ENCODE data around the gene ARHGEF40. TPM values are rescaled to one million over a fixed set of nuclear protein-coding genes. Genes with fewer than 3 reads are reported as not detected.

Gene ARHGEF40
- total RNA-seq, 2 experiments from 2014 or later = 0.11 to 0.48 TPM

DNA sequence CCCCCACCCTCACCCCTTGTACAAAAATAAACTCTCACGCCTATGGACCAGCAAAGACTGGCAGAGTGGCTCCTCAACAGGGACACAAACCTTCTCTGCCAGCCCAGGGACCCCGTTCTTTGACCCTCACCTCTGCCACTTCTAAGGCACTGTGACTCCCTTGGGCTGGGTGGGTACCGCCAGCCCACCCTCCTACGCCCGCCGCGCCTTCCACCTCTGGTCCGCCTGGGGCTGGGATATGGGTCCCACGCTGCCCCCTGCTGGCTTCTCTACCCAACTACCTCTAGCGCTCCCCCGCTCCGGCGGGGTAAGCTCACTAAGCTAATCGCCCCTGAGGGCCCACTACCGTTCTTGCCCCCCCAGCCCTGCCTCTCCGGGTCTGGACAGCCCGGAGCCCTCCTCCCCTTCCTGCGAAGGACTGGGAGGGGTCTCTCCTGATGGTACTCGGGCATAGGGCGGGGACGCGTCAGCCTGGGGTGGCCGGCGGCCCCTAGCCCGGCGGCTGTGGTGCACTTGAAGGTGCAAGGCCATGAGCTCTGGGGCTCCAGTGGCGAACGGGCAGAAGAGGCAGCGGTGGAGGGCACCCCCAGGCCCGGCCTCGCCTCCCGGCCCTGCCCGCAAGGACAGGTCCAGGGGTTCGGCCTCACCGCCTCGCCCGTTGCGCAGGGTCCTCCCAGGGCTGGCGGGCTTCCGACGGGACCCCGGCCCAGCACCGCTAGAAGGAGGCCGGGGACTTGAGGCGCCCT is 20.3 kb downstream of the ARHGEF40 start:
- ChIA-PET POLR2A (no interaction called here), CTCF (interaction anchor here (0.8 to 3.9 kb wide), 8 partner anchors 14 to 468 kb away, joined by 3 to 35 read pairs (median 8); partner anchors contain the start of gene ARHGEF40)

DNA sequence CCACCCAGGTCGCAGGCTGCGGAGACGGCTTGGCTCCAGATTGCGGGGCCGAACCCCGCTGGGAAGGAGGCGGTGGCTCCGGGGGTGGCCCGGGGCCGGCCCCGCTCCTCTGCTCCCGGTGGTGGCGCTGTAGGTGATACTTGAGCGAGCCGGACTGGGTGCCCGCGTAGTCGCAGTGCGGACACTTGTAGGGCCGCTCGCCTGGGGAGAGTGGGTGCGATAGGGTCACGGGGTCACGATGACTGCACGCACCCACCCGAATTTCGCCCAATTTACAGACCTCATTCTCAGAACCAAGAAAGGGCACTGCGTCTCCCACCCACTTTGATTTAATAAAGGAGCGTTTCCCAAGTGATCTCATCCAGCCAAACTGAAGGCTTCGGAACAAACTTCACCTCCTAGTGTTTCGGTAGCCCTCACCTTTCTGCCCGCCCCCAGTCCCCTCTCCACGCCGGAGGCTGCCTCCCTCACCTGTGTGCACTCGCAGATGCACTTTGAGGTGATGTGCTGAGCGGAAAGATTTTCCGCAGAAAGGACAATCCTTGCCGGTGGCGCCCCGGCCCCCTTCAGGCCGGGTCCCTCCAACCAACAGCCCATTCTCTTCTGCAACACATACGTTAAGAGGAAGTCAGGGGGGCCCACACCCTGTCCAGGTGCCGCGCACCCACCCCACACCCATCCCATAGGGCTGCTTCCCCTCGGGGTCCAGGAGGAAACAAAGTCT is 21.0 kb downstream of the ARHGEF40 start:
- ChIA-PET CTCF (interaction anchor here (0.8 to 5.9 kb wide), 13 partner anchors 11 to 91 kb away, joined by 3 to 142 read pairs (median 14); partner anchors contain the start of genes ARHGEF40 and TMEM253), POLR2A (no interaction called here)

DNA sequence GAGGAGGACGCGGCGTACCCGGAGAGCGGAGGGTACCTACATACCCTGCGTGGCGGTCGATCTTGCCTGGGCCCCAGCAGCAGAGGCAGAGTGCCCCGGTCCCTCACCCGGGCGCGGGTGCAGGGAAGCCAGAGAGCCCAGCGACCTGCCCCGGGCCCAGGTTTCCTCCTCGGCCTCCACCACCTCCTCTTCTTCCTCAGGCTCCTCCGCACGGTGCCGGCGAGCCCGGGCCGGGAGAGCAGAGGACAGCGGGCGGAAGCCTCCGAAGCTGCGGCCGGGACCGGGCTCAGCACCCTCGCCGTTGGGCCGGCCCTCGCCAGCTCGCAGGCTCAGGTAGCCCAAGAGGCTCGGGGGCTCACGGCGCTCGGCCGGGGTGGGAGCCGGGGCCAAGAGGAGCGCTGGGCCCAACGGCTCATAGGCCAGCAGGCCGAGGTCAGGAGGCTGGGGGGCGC is 21.7 kb downstream of the ARHGEF40 start:
- CTCF ChIA-PET = interaction anchor here (0.9 to 5.9 kb wide), 27 partner anchors 9 to 120 kb away, joined by 3 to 142 read pairs (median 5); partner anchors contain the start of genes ARHGEF40 and TMEM253
- POLR2A ChIA-PET = no interaction called here

DNA sequence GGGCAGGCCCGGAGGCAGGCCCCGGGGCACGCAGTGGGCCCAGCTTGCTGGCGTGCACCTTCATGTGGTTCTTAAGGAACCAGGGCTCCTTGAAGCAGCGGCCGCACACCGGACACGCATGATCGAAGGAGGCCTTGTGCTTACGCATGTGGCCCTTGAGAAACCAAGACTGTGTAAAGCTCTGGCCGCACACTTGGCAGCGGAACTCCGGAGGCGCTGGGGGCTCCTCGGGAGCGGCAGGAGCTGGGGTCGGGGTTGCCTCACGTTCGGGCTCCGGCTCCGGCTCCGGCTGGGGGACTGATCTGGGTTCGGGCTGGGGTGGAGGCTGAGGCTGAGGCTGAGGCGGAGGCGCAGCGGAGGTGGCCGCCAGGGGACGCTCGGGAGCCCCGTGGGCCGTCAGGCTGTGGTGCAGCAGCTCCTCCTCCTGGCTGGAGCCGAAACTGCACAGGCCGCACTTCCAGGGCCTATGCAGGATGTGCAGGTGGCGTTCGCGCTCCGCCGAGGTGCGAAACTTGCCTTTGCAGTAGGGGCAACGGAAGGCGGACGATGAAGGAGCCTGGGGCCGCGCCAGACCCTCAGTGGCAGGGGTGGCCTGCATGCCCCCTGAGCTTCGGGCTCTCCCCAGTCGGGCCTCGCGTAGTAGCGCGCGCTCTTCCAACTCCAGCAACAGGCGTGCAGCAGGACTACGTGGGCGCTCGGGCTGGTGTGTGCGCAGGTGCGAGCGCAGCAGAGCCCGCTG is 22.3 kb downstream of the ARHGEF40 start:
- ChIA-PET POLR2A (no interaction called here), CTCF (interaction anchor here (0.9 to 5.9 kb wide), 29 partner anchors 10 to 120 kb away, joined by 3 to 142 read pairs (median 5); partner anchors contain the start of genes ARHGEF40 and TMEM253)

DNA sequence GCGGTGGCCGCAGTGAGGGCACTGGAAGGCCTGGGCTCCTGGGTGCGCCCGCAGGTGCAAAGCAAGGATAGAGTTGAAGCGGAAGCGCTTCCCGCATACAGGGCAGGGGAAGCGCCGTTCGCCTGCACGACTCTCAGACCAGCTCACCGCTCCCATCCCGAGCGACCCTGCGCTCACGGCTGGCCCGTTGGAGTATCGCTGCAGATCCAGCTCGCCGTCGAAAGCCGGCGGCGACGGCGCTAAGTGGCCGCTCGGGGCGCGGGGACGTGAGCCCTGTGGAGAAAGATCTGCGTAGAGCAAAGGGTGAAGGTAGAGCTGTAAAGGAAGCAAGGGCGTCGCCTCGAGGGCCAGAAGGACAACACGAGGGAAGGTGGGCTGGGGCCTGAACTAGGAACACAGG is 22.9 kb downstream of the ARHGEF40 start:
- CTCF ChIA-PET = interaction anchor here (0.9 to 5.9 kb wide), 27 partner anchors 10 to 121 kb away, joined by 3 to 142 read pairs (median 5); partner anchors contain the start of genes ARHGEF40 and TMEM253
- POLR2A ChIA-PET = no interaction called here

DNA sequence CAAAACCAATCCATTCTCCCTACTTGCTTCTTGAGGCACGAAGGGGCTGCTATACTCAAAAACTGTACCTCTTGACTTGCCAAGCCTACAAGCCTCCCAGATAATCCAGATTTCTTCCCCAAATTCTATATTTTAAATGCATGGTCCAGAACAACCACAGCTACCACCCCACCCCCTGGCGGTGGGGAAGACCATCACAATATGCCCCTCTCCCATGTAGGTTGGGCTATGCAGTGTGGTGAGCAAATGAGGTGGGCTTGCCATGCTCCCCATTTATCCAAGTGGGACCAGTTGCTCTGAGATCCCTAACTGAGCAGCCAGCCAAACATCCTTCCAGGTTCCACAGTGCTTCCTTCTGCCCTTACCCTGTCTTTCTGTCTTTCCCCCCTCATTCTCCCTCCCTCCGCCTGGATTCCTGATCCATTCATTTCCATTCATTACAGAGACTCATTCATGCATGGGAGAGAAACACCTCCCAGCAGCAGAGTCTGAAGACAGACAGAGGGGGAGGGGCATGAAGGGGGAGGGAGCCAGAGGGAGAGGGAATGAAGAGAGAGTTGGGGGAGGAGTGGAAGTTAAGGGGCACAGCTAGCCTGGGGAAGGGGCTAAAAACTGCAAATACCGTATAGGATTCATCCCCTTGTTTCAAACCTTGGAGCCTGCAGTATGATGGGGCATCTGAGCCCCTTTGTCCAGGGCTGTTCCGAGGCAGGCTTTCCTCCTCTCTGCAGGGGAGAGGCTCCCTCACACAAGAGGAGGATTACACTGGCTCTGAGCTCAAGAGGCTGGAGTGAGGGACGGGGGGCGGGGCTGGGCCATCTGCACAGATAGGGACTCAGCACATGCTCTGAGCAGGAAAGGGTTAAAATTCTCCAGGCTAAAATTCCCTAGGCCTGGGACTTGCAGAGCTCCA is 23.9 kb downstream of the ARHGEF40 start:
- ChIA-PET CTCF (interaction anchor here (0.6 to 5.9 kb wide), 18 partner anchors 10 to 438 kb away, joined by 3 to 142 read pairs (median 10); partner anchors contain the start of genes ARHGEF40 and TMEM253), POLR2A (no interaction called here)

DNA sequence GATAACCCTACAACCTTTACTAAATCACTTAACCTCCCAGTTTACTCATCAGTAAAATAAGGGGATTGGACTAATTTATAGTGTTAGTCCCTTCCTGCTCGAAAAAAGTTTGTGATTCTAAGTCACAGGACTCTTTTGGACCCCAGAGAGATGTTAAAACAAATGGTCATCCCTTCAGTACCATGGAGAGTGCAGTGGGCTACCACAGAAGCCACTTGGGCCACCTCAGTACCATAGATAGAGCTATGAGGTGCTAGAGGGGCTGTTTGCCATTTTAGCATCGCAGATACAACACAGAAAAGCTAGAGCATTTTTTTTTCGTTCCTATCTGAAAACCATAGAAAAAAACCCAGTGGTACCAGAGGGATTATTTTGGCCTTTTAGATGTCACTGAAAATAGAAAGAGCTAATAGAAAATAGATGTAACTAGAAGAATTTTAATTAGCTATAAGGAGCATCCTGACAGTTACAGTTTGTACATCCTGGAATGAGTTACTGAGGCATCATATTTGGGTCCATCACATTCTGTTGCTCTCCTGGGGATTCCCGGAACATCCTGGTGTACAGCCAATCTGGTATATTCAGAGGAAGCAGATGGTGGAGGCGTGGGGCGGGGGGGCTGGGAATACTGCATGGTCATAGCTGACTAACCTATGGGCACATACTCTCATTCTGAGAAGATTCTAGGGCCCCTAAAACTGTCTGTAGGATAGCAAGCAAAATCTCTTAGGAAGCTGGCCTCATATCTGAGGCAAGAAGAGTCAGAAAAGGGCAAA is 25.5 kb downstream of the ARHGEF40 start:
- CTCF ChIA-PET = interaction anchor here (1.1 to 5.9 kb wide), 4 partner anchors 8 to 81 kb away, joined by 3 to 142 read pairs (median 23); partner anchors contain the start of gene TMEM253
- POLR2A ChIA-PET = no interaction called here

DNA sequence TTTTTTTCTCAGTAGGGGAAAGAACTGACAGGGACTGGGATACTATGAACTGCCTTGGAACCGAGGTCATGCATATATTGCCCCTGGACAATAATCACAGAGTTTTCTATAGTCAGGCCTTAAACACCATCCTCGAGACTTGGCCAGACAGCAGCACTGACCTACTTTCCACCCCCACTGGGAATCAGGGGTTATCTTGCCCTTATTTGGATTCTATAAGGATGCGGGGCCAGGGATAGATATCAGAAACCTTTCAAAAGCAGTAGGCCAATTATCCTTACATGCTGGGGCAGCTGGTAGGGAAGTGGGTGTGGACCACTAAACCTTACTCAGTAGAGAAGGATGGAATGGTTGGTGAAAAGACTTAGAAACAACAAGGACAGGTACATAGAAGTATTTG is 26.3 kb downstream of the ARHGEF40 start:
- POLR2A ChIA-PET = interaction anchor here (0.6 kb wide), 1 partner anchor 249 kb away, joined by 3 read pairs; no protein-coding TSS in a partner anchor

DNA sequence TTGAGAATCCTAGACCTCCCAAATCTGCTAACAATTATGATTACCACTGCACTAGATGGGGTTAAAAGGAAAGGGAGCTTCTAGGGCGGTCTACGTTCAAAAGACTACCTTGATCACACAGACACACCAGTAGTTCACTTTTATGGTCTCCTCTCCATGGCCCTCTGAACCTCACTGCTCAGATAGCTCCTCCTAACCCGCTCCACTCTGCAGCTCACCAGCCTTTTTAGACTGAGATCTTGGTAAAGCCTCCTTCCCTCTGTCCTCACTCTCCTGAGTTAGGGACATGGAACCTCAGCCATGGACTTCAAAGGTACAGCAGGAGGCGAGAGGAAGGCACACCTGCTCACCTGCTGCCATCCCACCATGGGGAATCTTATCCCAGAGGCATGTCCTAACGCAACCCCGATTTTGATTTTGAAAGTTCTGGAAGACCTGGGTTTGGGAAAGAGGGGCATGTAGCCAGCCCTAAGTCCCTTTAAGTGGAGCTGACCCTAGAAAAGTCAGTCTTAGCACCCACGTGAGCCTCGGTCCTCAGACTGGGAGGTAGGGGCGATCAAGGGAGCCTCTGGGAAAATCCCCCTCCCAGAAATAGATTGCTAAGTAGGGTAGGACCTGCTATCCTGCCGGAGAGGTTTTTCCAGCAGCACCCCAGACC is 27.0 kb downstream of the ARHGEF40 start:
- CTCF ChIA-PET = interaction anchor here (1.6 to 5.9 kb wide), 4 partner anchors 7 to 83 kb away, joined by 5 to 142 read pairs (median 23); partner anchors contain the start of gene TMEM253
- POLR2A ChIA-PET = interaction anchor here (0.6 to 1.0 kb wide), 2 partner anchors 82 to 249 kb away, joined by 3 read pairs; no protein-coding TSS in a partner anchor

More for the DNA sequence above, 26.3 kb downstream of the ARHGEF40 start:
- CTCF ChIA-PET = interaction anchor here (2.9 to 5.9 kb wide), 3 partner anchors 7 to 82 kb away, joined by 18 to 142 read pairs (median 28); partner anchors contain the start of gene TMEM253

DNA sequence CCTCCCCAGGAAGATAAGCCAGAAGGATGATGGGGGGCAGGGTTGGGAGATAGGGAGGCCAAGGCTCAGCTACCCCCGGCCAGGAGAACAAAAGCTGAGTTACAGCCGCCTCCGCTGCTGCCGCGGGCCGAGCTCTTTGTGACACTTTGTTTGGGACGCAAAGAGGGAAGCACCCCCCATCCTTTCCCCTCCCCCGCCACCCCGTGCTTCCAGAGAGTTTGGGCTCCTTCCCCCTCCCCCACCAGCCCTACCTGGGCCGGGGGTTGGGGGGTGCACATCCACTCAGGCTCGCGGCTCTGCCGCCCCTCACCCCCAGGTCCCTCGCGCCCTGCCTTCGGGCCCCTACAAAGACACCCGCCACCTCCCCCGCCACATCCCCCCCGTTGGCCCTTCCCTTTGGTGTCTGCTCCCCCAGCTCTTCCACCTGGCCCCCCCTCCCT is 27.6 kb downstream of the ARHGEF40 start:
- ChIA-PET POLR2A (interaction anchor here (1.0 kb wide), 1 partner anchor 83 kb away, joined by 3 read pairs; no protein-coding TSS in a partner anchor), CTCF (interaction anchor here (1.6 to 4.5 kb wide), 3 partner anchors 9 to 84 kb away, joined by 5 to 28 read pairs (median 18); no protein-coding TSS in a partner anchor)

DNA sequence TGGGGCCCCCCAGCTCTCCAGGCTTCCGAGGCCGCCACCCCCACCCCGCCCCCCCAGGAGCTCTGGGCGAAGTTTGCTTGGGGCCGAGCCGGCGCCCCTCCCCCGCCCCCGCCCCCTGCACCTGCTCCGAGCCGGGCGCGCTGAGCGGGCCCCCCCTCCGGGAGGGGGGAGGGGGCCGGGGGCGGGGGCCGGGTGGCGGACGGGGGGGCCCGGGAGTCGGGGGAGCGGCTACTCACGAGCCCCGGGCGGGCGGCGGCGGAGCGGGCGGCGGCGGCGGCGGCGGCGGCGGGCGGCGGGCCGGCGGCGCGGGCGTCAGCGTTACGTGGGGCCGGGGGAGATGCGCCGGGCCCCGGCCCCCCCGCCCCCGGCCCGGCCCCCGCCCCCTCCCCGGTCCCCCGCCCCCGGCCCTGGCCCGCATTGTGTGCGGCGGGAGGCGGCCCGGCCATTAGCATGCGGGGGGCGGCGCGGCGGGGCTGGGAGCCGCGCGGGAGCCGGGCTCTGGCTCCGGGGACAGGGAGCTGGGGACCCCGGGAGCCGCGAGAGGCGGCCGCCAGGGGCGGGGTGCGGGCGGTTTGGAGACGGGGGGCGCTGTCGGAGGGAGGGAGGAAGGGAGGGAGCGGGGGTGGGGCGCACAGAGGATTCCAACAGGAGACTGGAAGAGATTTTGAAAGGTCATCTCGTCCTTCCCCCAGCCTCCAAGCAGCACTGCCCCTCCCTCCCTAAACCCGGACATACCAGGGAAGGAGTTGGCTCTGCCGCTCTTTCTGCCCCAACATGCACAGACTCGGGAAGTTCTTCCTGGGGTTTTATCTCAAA is 28.2 kb downstream of the ARHGEF40 start, which contains the start of gene ZNF219:
Gene ZNF219 (minus strand): TSS at position 580 of the 816 bp plus-strand sequence. CDS start 5,064 bp downstream, outside the sequence.
- CTCF ChIA-PET = interaction anchor here (1.6 to 4.5 kb wide), 3 partner anchors 9 to 84 kb away, joined by 5 to 28 read pairs (median 18); no protein-coding TSS in a partner anchor
- POLR2A ChIA-PET = interaction anchor here (1.0 kb wide), 1 partner anchor 83 kb away, joined by 3 read pairs; no protein-coding TSS in a partner anchor

DNA sequence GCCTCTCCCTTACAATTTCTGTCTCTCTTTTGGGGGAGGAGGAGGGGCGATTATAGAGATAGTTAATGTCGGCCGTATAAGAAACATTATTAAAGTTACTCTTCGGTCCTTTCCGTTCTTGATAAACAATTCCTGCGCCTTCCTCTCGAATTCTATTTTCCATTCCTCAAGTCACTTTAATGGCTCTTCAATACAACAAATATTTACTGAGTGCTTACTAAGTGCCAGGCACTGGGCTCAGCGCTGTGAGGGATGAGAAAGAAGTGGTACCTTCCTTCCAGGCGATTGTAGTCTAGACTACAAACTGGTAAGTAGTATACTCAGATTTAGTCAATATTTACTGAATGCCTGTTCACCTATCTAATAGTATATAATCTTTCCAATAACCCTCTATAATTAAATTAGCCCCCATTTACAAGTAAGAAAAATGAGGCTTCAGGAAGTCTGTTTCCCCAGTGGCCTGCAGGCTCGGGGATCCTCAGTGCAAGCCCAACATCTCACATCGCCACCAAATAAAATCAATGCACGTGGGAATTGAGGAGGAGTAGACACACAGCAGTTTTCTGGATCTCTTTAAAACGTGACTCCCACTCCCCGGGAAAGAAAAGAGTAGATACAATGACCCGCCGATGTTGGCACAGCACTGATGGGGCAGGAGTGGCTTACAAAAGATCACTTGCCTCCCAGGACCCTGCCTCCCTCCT is 28.9 kb downstream of the ARHGEF40 start:
- POLR2A ChIA-PET = no interaction called here
- CTCF ChIA-PET = interaction anchor here (1.2 to 2.0 kb wide), 2 partner anchors 28 to 84 kb away, joined by 3 to 8 read pairs; no protein-coding TSS in a partner anchor

DNA sequence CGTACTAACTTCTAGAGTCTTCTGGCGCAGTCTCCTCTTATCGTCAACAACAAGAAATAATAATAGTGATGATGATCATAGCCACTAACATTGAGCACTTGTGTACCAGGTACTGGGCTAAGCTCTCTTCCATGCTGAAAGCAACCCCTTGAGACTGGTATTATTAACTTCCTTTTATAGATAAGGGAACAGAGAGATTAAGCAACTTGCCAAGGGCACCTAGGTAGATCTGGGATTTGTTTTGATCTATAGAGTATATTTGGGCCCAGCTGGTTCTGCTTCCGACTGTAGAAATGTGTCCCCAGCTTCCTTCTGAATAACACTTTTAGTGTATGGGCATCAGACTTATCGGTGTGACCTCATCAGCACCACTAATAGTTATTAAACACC is 29.5 kb downstream of the ARHGEF40 start:
- POLR2A ChIA-PET = no interaction called here
- CTCF ChIA-PET = interaction anchor here (1.2 to 8.1 kb wide), 4 partner anchors 6 to 85 kb away, joined by 3 to 142 read pairs (median 6); no protein-coding TSS in a partner anchor

DNA sequence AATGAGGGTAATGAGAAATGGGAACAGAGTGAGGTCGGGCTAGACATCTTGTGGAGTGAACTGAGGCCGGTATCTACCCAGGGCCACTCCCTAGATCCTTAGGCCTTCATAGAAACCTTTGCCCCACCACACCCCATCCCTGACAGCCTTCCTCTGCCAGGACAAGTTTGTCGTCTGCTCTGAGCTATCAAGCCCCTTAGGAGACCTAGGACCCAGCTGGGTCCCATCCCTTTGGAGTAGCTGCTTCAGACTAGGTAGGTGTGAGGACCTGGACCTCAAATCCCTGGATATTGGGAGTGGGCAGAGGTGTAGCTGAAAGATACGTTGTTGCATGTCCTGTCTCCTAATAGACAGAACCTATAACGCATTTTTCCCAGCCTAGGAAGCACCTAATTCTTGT is 30.8 kb downstream of the ARHGEF40 start, which contains the start of gene TMEM253:
Gene TMEM253 (plus strand): TSS at position 136 of the 400 bp plus-strand sequence. CDS start 278 bp downstream, outside the sequence.
- ChIA-PET CTCF (interaction anchor here (1.2 to 8.1 kb wide), 5 partner anchors 7 to 86 kb away, joined by 3 to 142 read pairs (median 5); partner anchors contain the start of gene ARHGEF40), POLR2A (no interaction called here)

Data from activated CD8-positive, alpha-beta memory T cell treated with anti-CD3 and anti-CD28 coated beads for 36 hours (primary cell).